Measurements from ENCODE around the gene CD226.

The CD226 gene

DNA sequence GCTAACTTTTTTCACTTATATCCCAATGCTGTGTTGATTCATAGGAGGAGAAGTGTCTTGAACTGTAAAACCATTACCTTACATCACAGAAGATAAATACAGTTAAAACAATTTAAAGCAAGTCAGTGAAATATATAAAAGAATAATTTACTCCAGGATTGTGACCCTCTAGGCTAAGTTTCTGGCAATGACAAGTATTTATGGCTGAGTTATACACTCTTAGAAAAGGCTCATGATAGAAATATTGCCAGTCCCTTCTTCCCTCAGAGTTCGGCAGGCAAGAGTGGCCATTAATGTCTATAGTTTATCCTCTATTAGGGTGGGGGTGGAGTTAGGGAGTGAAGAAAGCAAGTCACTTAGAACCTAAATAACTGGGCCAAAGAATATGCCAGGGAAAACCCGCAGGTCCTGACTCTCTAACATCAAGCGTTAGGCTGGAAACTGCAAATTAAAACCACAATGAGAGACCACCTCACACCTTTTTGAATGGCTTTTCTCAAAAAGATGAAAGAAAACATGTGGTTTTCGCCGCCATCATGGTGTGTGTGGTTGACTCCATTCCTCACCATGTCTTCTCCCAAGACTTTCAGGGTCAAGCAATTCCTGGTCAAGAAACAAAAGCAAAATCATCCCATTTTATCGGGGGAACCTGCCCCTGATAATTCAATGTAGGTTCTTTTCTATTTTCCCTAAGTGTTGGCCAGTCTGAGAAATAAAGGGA is 69.3 kb downstream of the CD226 start:
- TF ChIP-seq, protein P1, sequence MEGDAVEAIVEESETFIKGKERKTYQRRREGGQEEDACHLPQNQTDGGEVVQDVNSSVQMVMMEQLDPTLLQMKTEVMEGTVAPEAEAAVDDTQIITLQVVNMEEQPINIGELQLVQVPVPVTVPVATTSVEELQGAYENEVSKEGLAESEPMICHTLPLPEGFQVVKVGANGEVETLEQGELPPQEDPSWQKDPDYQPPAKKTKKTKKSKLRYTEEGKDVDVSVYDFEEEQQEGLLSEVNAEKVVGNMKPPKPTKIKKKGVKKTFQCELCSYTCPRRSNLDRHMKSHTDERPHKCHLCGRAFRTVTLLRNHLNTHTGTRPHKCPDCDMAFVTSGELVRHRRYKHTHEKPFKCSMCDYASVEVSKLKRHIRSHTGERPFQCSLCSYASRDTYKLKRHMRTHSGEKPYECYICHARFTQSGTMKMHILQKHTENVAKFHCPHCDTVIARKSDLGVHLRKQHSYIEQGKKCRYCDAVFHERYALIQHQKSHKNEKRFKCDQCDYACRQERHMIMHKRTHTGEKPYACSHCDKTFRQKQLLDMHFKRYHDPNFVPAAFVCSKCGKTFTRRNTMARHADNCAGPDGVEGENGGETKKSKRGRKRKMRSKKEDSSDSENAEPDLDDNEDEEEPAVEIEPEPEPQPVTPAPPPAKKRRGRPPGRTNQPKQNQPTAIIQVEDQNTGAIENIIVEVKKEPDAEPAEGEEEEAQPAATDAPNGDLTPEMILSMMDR (IDR thresholded peaks at IDR 0.05; ENCODE audit: low read depth, low read length) = no peak
- DNase-seq (ENCODE audit: extremely low read depth, low read depth) = no peak

DNA sequence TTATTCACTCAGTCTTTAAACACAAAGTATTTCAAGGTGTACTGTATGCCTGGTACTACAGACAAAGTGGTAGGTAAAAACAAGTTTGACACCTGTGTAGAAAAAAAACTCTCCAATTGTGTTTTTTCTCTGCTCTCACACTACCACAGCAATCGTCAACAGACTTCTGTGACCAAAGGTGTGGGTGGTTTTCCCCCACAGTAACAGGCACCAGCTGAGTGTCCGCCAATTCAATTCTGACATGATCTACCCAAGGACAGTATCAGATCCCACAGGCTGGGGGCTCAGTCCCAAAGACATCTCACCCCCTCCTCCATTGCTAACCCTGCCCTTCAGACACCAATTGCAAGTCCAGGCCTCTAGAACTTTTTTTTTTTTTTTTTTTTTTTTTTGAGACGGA is 71.2 kb downstream of the CD226 start:
- DNase-seq (ENCODE audit: extremely low read depth, low read depth) = no peak
- TF ChIP-seq, protein P1 (IDR thresholded peaks at IDR 0.05; ENCODE audit: low read depth, low read length) = no peak

- DNase-seq (ENCODE audit: extremely low read depth, low read depth) = no peak
- TF ChIP-seq, protein P1 (IDR thresholded peaks at IDR 0.05; ENCODE audit: low read depth, low read length) = no peak
These were observed 73.6 kb downstream of the CD226 start for GRCh38 chr18:69874058-69874457.

DNA sequence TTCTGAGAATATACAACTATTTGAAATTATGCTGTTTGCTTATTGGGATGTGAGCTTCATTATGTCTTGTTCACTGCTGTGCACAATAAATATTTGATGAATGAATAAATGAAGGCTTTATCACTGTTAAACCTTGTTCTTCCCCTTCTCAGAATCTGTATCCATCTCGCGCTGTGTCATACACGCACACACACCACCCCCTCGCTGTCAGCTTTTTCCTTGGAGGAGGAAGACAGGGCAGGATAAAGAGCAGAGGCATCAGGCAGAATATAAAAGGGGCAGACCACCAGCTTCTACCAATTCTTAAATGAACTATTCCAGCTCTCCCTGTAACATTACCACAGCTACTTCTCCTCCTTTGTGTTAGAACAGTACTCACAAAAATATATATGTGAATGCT is 75.0 kb downstream of the CD226 start:
- no peak for DNase-seq (ENCODE audit: extremely low read depth, low read depth)
- TF ChIP-seq, protein P1 (IDR thresholded peaks at IDR 0.05; ENCODE audit: low read depth, low read length) = no peak

GRCh38 chr18:69871363-69871762 is 76.3 kb downstream of the CD226 start:
- TF ChIP-seq, protein P1 (IDR thresholded peaks at IDR 0.05; ENCODE audit: low read depth, low read length) = no peak
- DNase-seq (ENCODE audit: extremely low read depth, low read depth) = no peak

- TF ChIP-seq, protein P1 (IDR thresholded peaks at IDR 0.05; ENCODE audit: low read depth, low read length) = no peak
- no peak for DNase-seq (ENCODE audit: extremely low read depth, low read depth)
These were observed 76.9 kb downstream of the CD226 start for GRCh38 chr18:69870736-69871135.

- TF ChIP-seq, protein P1 (IDR thresholded peaks at IDR 0.05; ENCODE audit: low read depth, low read length) = no peak
- no peak for DNase-seq (ENCODE audit: extremely low read depth, low read depth)
These were observed 81.5 kb downstream of the CD226 start for GRCh38 chr18:69866212-69866611.
